Measurements from ENCODE around the gene ARHGAP1. TPM values are rescaled to one million over a fixed set of nuclear protein-coding genes. Genes with fewer than 3 reads are reported as not detected.

Gene ARHGAP1
- total and polyA plus RNA-seq, 9 of the 15 experiments (the other 6 are each of a cell fraction or from before 2014, with no cell fraction given) = 3.6 to 30.4 (median 8.2) TPM

GRCh38 chr11:46700241-46701077, at the start of gene ARHGAP1, which contains the start of gene ZNF408 (continued):
- TF ChIP-seq, protein P1, sequence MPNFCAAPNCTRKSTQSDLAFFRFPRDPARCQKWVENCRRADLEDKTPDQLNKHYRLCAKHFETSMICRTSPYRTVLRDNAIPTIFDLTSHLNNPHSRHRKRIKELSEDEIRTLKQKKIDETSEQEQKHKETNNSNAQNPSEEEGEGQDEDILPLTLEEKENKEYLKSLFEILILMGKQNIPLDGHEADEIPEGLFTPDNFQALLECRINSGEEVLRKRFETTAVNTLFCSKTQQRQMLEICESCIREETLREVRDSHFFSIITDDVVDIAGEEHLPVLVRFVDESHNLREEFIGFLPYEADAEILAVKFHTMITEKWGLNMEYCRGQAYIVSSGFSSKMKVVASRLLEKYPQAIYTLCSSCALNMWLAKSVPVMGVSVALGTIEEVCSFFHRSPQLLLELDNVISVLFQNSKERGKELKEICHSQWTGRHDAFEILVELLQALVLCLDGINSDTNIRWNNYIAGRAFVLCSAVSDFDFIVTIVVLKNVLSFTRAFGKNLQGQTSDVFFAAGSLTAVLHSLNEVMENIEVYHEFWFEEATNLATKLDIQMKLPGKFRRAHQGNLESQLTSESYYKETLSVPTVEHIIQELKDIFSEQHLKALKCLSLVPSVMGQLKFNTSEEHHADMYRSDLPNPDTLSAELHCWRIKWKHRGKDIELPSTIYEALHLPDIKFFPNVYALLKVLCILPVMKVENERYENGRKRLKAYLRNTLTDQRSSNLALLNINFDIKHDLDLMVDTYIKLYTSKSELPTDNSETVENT (CRISPR knock-in tag; IDR thresholded peaks at IDR 0.05) = peak; percentile 44; the same call in 1 of the 2 replicates
- TF ChIP-seq, protein P2, sequence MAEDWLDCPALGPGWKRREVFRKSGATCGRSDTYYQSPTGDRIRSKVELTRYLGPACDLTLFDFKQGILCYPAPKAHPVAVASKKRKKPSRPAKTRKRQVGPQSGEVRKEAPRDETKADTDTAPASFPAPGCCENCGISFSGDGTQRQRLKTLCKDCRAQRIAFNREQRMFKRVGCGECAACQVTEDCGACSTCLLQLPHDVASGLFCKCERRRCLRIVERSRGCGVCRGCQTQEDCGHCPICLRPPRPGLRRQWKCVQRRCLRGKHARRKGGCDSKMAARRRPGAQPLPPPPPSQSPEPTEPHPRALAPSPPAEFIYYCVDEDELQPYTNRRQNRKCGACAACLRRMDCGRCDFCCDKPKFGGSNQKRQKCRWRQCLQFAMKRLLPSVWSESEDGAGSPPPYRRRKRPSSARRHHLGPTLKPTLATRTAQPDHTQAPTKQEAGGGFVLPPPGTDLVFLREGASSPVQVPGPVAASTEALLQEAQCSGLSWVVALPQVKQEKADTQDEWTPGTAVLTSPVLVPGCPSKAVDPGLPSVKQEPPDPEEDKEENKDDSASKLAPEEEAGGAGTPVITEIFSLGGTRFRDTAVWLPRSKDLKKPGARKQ (CRISPR knock-in tag; IDR thresholded peaks at IDR 0.05) = no peak
- TF ChIP-seq JUNB (CRISPR knock-in tag; conservative IDR thresholded peaks at IDR 0.05) (no peak), ARID2 (IDR thresholded peaks at IDR 0.05) (no peak), HIVEP1 (CRISPR knock-in tag; IDR thresholded peaks at IDR 0.05) (peak; percentile 42; the same call in 1 of the 2 replicates), NKRF (IDR thresholded peaks at IDR 0.05; ENCODE audit: borderline replicate concordance) (peak; percentile 98), PTRF (tag; IDR thresholded peaks at IDR 0.05) (no peak), HNRNPH1 (optimal IDR thresholded peaks at IDR 0.05; ENCODE audit: low read depth, low read length) (no peak), SMAD3 (CRISPR knock-in tag; conservative IDR thresholded peaks at IDR 0.05) (peak; percentile 82), ELF1 (tag; IDR thresholded peaks at IDR 0.05) (peak; percentile 99), ZNF445 (CRISPR knock-in tag; IDR thresholded peaks at IDR 0.05; ENCODE audit: low read depth) (no peak), YY1 (IDR thresholded peaks at IDR 0.05; ENCODE audit: borderline replicate concordance in 1 of 3, control insufficient read depth in 1 of 3, extremely low read depth in 1 of 3, insufficient read depth in 3 of 3, insufficient read length in 1 of 3, insufficient replicate concordance in 2 of 3, low read depth in 1 of 3, low read length in 2 of 3) (peak in 2 of 3 experiments; percentile 48 to 80), KLF16 (IDR thresholded peaks at IDR 0.05) (no peak)
- TF ChIP-seq, protein P3, sequence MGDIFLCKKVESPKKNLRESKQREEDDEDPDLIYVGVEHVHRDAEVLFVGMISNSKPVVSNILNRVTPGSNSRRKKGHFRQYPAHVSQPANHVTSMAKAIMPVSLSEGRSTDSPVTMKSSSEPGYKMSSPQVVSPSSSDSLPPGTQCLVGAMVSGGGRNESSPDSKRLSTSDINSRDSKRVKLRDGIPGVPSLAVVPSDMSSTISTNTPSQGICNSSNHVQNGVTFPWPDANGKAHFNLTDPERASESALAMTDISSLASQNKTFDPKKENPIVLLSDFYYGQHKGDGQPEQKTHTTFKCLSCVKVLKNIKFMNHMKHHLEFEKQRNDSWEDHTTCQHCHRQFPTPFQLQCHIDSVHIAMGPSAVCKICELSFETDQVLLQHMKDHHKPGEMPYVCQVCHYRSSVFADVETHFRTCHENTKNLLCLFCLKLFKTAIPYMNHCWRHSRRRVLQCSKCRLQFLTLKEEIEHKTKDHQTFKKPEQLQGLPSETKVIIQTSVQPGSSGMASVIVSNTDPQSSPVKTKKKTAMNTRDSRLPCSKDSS (IDR thresholded peaks at IDR 0.05; ENCODE audit: low read depth, partially characterized antibody) = peak; percentile 22
- TF ChIP-seq, protein P4, sequence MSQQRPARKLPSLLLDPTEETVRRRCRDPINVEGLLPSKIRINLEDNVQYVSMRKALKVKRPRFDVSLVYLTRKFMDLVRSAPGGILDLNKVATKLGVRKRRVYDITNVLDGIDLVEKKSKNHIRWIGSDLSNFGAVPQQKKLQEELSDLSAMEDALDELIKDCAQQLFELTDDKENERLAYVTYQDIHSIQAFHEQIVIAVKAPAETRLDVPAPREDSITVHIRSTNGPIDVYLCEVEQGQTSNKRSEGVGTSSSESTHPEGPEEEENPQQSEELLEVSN (IDR thresholded peaks at IDR 0.05; ENCODE audit: borderline replicate concordance in 1 of 2, extremely low read depth in 1 of 2, insufficient read depth in 1 of 2, insufficient read length in 1 of 2, low read depth in 1 of 2, low read length in 1 of 2, poor library complexity in 1 of 2, severe bottlenecking in 1 of 2) = peak in 1 of 2 experiments; percentile 42
